Uterus (tissue), 2 donors: Measurements from ENCODE around the gene MYO16.

Source experiments
- POLR2A ChIP-seq, 2 donors: fragments of 450-650 bp; IDR thresholded peaks; one replicate each; pipeline ENCODE4 v1.6.1; 2016; ENCODE audit warnings: antibody characterized with exemption in 2 of 2, mild to moderate bottlenecking in 1 of 2, moderate library complexity in 1 of 2
- TF ChIP-seq, protein P1 (sequence below), 4 experiments: fragments of 200-600 bp in 2 of 4; fragments of 450-650 bp in 2 of 4; sonication (generic) in 2 of 4; IDR thresholded peaks; one replicate each; pipeline ENCODE4 v1.5.1; 2016 to 2019; ENCODE audit warnings: antibody characterized with exemption in 4 of 4, mild to moderate bottlenecking in 2 of 4, moderate library complexity in 1 of 4

DNA sequence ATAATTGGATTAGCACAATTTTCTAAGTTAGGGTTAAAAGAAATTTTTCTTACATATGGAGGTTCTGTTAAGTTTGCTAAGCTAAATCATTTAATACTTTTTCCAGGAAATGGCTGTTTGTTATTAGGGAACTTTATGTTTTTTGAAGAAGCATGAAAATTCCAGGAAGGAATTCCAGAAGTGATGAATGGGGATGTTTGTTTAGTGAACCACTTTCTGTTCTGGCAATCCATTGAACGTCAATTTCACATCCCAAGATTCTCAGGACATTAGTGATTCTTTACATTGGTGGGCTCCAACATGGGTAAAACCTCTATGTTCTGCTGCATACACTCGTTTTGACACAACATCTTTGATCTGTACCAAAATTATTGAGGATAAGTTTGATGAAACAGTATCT is 622.5 kb downstream of the MYO16 start:
- TF ChIP-seq POLR2A (IDR thresholded peaks at IDR 0.05), result no peak
- TF ChIP-seq, protein P1, sequence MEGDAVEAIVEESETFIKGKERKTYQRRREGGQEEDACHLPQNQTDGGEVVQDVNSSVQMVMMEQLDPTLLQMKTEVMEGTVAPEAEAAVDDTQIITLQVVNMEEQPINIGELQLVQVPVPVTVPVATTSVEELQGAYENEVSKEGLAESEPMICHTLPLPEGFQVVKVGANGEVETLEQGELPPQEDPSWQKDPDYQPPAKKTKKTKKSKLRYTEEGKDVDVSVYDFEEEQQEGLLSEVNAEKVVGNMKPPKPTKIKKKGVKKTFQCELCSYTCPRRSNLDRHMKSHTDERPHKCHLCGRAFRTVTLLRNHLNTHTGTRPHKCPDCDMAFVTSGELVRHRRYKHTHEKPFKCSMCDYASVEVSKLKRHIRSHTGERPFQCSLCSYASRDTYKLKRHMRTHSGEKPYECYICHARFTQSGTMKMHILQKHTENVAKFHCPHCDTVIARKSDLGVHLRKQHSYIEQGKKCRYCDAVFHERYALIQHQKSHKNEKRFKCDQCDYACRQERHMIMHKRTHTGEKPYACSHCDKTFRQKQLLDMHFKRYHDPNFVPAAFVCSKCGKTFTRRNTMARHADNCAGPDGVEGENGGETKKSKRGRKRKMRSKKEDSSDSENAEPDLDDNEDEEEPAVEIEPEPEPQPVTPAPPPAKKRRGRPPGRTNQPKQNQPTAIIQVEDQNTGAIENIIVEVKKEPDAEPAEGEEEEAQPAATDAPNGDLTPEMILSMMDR (IDR thresholded peaks at IDR 0.05), result no peak
